GM21381 (cell line): ENCODE data around the gene SHH.

ENCODE experiments used
- ATAC-seq: cut with Tn5 transposase; IDR thresholded peaks from one replicate; pipeline ENCODE4 v1.9.1; 2021; ENCODE audit warnings: mild to moderate bottlenecking, moderate library complexity; ENCODE audit not compliant: unreplicated experiment

SHH gene

GRCh38 chr7:155811895-155812761 lies at the start of gene SHH:
SHH (minus strand) TSS chr7:155812463; CDS start chr7:155812122, 341 bp downstream.
- ATAC-seq = no peak

GRCh38 chr7:155861480-155861868 lies 49.2 kb upstream of the SHH start:
- ATAC-seq = no peak

- no peak for ATAC-seq
These were observed 48.7 kb upstream of the SHH start for GRCh38 chr7:155860840-155861479.

GRCh38 chr7:155860461-155860839 lies 48.2 kb upstream of the SHH start:
- ATAC-seq = no peak

GRCh38 chr7:155858521-155859061 lies 46.3 kb upstream of the SHH start:
- ATAC-seq = no peak

- no peak for ATAC-seq
These were observed 44.9 kb upstream of the SHH start for GRCh38 chr7:155857141-155857540.

GRCh38 chr7:155856656-155857055 lies 44.4 kb upstream of the SHH start:
- no peak for ATAC-seq

GRCh38 chr7:155852426-155853301 lies 40.4 kb upstream of the SHH start:
- no peak for ATAC-seq

GRCh38 chr7:155851892-155852291 lies 39.6 kb upstream of the SHH start:
- ATAC-seq = no peak

- ATAC-seq = no peak
These were observed 38.8 kb upstream of the SHH start for GRCh38 chr7:155850766-155851678.

GRCh38 chr7:155850001-155850436 lies 37.8 kb upstream of the SHH start:
- no peak for ATAC-seq

GRCh38 chr7:155848691-155849669 lies 36.7 kb upstream of the SHH start:
- ATAC-seq = no peak

- no peak for ATAC-seq
These were observed 35.7 kb upstream of the SHH start for GRCh38 chr7:155847821-155848435.

- ATAC-seq = no peak
These were observed 34.7 kb upstream of the SHH start for GRCh38 chr7:155846936-155847335.

GRCh38 chr7:155846156-155846555 lies 33.9 kb upstream of the SHH start:
- no peak for ATAC-seq

GRCh38 chr7:155845226-155845625 lies 33.0 kb upstream of the SHH start:
- no peak for ATAC-seq

- no peak for ATAC-seq
These were observed 32.3 kb upstream of the SHH start for GRCh38 chr7:155844526-155844925.

GRCh38 chr7:155844019-155844453 lies 31.8 kb upstream of the SHH start:
- no peak for ATAC-seq
